LNCAP (cell line): ENCODE results near the gene TP73.

Source experiments
- TF ChIP-seq, protein P1 (sequence below): fragments of 450-650 bp; IDR thresholded peaks from 2 replicates; pipeline ENCODE4 v1.5.1; 2017; ENCODE audit warnings: mild to moderate bottlenecking

Gene TP73

DNA sequence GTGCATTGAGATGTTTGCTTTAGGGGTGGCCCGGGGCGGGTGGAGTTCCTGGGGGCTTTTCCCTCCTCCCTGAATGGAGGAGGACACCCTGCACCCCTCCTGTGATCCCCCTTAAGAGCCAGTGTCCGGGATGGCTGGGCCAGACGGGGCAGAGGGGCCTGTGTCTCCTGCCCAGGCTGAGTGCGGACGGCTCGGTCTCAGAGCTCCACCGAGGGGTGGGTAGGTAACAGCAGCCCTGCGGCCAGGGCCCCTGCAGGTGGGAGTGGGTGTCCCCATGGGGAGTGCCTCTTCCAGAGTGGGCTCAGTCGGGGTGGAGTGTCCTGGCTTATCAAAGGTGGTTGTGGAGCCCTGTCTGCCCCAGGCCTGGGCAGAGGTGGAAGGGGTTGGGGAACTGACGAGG, 23.1 kb downstream of the TP73 start:
- TF ChIP-seq, protein P1, sequence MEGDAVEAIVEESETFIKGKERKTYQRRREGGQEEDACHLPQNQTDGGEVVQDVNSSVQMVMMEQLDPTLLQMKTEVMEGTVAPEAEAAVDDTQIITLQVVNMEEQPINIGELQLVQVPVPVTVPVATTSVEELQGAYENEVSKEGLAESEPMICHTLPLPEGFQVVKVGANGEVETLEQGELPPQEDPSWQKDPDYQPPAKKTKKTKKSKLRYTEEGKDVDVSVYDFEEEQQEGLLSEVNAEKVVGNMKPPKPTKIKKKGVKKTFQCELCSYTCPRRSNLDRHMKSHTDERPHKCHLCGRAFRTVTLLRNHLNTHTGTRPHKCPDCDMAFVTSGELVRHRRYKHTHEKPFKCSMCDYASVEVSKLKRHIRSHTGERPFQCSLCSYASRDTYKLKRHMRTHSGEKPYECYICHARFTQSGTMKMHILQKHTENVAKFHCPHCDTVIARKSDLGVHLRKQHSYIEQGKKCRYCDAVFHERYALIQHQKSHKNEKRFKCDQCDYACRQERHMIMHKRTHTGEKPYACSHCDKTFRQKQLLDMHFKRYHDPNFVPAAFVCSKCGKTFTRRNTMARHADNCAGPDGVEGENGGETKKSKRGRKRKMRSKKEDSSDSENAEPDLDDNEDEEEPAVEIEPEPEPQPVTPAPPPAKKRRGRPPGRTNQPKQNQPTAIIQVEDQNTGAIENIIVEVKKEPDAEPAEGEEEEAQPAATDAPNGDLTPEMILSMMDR: no peak

DNA sequence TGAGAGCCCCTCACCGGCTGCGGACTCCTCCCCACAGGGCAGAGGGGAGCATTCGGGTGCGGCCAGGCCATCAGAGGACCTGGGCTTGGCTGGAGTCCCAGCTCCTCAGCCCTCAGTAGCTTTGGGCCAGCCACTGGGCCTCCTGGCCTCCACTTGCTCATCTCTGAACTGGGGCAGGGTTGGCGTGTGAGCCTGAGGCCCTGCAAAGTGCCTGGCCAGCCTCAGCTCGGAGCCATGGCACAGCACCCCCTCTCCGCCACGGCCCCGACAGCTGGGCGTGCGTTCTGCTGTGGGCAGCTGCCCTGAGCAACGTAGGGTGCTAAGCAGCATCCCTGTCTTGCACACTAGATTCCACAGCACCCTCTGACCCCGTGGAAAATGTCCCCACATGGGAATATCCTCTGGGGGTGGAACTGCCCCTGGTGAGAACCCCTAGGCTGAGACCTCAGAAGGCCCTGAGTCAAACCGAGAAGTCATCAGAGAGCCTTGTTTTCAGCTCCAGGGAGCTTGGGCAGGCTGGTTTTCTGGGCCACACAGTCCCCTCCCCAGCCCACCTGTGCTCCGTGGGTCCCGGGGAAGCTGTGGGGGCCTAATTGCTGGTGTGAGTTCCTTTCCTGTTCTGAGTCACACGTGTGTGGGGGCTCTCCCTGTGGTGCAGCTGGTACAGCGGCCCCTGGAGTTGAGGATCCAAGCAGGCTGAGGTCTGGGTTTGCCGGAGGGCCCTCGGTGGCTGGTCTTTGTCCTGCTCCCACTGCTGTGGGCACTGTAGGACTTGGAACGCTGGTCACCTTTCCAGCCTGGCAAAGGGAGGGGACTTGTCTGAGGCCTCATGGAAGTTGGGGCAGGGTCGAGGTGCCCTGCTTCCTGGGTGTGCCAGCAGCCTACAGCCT, 24.5 kb downstream of the TP73 start:
- TF ChIP-seq, protein P1: no peak

DNA sequence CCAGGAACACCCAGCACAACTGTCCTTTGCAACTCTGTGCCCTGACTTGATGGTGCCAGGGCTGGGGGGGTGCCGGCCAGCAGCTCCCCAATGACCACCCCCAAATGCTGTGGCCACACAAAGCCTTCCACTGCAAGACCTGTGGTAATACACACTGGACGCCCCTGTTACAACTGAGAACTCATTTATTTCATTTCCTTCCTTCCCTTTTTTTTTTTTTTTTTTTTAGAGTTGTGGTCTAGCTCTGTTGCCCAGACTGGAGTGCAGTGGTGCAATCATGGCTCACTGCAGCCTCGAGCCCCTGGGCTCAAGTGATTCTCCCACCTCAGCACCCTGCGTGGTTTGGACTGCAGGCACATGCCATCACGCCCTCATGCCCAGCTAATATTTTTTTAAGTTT, 25.2 kb downstream of the TP73 start:
- TF ChIP-seq, protein P1: no peak

DNA sequence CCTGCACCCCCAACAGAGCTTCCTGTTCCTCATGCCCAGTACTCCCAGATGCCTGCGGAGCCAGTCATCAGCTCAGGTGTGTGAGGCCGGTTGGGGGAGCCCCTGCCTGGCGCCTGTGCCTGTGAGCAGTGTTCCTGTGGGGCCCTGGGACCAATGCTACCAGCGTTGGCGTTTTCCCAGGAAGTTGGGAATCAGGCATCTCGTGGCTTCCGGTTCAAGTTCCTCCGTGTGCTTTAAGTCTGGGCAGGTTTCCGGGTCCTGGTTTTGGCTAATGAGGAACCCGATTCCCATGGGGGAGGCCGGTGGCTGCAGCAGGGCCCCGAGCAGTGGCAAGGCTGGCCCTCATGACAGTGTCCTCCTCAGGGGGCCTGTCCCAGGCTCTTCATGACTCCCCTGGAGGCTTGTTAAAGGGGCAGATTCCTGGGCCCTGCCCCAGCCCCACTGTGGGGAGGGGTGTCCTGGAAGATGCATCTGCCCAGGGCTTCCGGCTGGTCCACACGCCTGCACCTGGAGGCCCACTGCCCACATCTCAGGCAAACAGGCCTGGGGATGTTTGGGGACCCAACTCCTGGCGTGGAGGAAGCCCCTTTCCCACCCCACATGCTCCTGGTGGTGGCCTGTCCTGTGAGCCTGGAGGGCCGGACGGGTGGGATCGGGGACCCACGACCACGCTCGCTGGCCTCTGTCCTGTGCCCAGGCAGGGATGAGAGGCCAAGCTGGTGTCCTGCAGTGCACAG, 26.2 kb downstream of the TP73 start:
- TF ChIP-seq, protein P1: no peak

DNA sequence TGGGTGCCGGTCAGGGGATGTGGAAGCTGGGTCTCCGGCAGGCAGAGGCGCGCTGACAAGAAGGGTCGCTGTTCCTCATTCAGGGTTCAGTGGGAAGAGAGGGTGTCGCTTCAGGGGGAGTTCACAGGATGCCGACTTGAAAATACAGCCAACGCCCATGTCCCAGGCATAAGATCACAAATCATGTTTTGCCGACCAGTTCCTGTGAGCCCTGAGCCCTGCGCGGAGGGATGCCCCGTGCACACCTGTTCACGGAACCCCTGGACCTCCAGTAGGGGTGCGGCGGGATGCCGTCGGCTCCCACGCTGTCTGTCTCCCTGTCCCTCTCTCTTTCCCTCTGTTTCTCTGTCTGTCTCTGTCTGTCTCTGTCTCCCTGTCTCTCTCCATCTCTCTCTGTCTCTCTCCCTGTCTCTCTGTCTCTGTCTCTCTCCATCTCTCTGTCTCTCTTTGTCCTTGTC, 26.8 kb downstream of the TP73 start:
- TF ChIP-seq, protein P1: no peak

DNA sequence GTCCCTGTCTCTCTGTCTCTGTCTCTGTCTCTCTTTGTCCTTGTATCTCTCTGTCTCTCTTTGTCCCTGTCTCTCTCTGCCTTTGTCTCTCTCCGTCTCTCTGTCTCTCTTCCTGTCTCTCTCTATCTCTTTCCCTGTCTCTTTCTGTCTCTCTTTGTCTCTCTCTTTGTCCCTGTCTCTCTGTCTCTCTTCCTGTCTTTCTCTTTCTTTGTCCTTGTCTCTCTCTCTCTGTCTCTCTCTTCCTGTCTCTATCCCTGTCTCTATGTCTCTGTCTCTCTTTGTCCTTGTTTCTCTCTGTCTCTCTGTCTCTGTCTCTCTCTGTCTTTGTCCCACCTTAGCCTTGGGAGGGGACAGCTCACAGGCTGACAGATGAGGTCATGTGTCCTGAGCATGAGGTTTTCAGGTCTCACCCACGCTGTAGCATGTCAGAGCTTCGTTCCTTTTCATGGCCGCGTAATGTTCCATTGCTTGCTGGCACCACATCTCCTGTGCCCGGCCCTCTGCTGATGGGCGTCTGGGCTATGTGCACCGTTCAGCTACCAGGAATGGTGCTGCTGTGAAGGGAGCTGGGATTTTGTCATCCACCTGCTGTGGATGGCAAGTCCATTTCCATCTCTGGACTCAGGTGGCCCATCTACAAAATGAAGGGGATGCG, 27.6 kb downstream of the TP73 start:
- TF ChIP-seq, protein P1: no peak

DNA sequence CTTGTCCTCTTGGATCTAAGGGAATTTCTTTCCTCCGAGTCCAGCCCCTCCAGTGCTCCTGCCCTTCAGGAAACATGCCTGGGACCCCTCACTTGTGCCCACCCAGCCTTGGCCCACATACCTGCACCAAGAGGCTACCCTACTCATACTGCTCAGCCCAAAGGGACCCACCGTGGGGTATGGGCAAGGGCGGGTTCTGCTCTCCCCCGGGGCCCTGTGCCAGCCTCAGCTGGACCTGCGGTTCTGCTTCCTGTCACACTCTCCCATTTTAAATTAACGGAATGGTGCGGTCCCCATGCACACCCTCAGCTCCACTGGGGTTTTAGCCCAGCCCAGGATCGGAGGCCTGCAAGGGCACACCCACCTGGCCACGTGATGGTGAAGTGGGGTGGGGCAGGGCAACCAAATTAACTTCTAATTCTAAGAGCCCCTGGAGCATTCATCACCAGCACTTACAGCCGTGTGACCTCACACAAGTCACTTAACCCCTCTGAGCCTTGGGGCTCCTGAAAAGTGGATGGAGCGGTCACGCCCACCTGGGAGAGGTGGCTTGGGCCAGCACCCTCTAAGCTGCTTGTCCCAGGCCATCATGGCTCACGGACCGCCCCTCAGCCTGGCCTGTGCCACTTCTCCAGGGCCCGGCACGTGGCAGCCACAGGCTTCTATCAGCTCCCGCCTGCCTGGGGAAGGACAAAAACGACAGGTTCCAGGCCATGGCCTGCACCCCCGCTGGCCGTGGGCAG, 28.3 kb downstream of the TP73 start:
- TF ChIP-seq, protein P1: no peak
